Measurements from ENCODE around the gene KIAA1671.

KIAA1671 gene

GRCh38 chr22:25137577-25138525, 185.3 kb downstream of the KIAA1671 start:
- POLR2A ChIA-PET, result no interaction called here
- CTCF ChIA-PET, result no interaction called here
- TF ChIP-seq, protein P1, sequence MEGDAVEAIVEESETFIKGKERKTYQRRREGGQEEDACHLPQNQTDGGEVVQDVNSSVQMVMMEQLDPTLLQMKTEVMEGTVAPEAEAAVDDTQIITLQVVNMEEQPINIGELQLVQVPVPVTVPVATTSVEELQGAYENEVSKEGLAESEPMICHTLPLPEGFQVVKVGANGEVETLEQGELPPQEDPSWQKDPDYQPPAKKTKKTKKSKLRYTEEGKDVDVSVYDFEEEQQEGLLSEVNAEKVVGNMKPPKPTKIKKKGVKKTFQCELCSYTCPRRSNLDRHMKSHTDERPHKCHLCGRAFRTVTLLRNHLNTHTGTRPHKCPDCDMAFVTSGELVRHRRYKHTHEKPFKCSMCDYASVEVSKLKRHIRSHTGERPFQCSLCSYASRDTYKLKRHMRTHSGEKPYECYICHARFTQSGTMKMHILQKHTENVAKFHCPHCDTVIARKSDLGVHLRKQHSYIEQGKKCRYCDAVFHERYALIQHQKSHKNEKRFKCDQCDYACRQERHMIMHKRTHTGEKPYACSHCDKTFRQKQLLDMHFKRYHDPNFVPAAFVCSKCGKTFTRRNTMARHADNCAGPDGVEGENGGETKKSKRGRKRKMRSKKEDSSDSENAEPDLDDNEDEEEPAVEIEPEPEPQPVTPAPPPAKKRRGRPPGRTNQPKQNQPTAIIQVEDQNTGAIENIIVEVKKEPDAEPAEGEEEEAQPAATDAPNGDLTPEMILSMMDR (IDR thresholded peaks at IDR 0.05; ENCODE audit: insufficient read depth, low read length, missing control alignments), result no peak
- DNase-seq (ENCODE audit: low read depth, low spot score), result no peak
- no peak overlapping the region for H3K4me3 ChIP-seq (ENCODE audit: low read depth, low read length)

DNA sequence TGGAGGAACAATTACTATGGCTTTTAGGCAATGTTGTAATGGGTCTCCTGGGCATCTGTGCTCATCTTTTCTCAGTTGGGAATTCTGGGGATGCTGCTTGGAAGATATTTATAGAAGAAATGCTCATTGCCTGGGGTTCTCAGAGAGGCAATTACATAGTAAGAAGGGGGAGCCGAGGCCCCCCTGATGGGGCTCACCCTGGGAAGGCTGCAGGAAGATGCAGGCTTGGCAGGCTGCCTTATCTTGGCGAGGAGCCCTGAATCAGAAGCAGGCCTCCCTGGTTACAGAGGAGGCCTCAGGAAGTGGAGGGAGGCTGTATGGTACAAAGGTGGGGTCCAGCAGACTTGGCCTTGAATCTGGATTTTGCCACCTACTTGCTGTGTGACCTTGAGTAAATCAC, 186.5 kb downstream of the KIAA1671 start:
- TF ChIP-seq, protein P1 (IDR thresholded peaks at IDR 0.05; ENCODE audit: insufficient read depth, low read length, missing control alignments), result no peak
- no peak for DNase-seq (ENCODE audit: low read depth, low spot score)
- H3K4me3 ChIP-seq (ENCODE audit: low read depth, low read length), result no peak overlapping the region
- CTCF ChIA-PET, result no interaction called here
- POLR2A ChIA-PET, result no interaction called here

DNA sequence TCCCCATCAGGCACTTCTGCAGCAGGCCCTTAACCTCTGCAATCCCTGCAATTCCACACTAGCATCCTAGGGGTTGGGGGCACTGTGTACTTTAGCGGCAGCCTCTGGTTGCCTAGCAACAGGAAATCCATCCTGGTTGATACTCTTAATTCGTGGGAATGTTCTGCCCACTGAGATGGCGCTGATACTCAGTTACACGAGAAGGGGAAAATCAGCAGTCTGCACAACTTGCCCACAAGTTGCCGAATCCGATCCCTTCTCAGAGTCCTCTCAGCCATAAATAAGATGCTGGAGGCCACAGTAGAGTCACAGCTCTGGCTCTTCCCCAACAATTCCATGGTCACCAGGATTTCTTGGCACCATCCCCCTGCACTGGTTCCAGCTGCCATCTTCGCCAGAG, 189.6 kb downstream of the KIAA1671 start:
- TF ChIP-seq, protein P1 (IDR thresholded peaks at IDR 0.05; ENCODE audit: insufficient read depth, low read length, missing control alignments), result no peak
- ChIA-PET POLR2A (no interaction called here), CTCF (no interaction called here)
- DNase-seq (ENCODE audit: low read depth, low spot score), result no peak
- H3K4me3 ChIP-seq (ENCODE audit: low read depth, low read length), result no peak overlapping the region

GRCh38 chr22:25143156-25144076, 190.9 kb downstream of the KIAA1671 start:
- TF ChIP-seq, protein P1 (IDR thresholded peaks at IDR 0.05; ENCODE audit: insufficient read depth, low read length, missing control alignments), result no peak
- no peak overlapping the region for H3K4me3 ChIP-seq (ENCODE audit: low read depth, low read length)
- DNase-seq (ENCODE audit: low read depth, low spot score), result no peak
- ChIA-PET CTCF (no interaction called here), POLR2A (no interaction called here)

GRCh38 chr22:25144522-25144921, 192.0 kb downstream of the KIAA1671 start:
- H3K4me3 ChIP-seq (ENCODE audit: low read depth, low read length), result no peak overlapping the region
- ChIA-PET CTCF (no interaction called here), POLR2A (no interaction called here)
- TF ChIP-seq, protein P1 (IDR thresholded peaks at IDR 0.05; ENCODE audit: insufficient read depth, low read length, missing control alignments), result no peak
- no peak for DNase-seq (ENCODE audit: low read depth, low spot score)

- H3K4me3 ChIP-seq (ENCODE audit: low read depth, low read length), result no peak overlapping the region
- CTCF ChIA-PET, result no interaction called here
- TF ChIP-seq, protein P1 (IDR thresholded peaks at IDR 0.05; ENCODE audit: insufficient read depth, low read length, missing control alignments), result no peak
- POLR2A ChIA-PET, result no interaction called here
- DNase-seq (ENCODE audit: low read depth, low spot score), result no peak
Measured at GRCh38 chr22:25146307-25146706, 193.8 kb downstream of the KIAA1671 start.
